ENCODE data around the gene GOLGA3. TPM values are rescaled to one million over a fixed set of nuclear protein-coding genes. Genes with fewer than 3 reads are reported as not detected.

GOLGA3 gene
- total and polyA plus RNA-seq, 2 donors (not counting 1 experiment from before 2014, with no cell fraction given): 32.7 to 66.0 TPM

GRCh38 chr12:132747395-132747794 is 81.3 kb downstream of the GOLGA3 start:
- Histone ChIP-seq H2AFZ (ENCODE audit: insufficient read depth, low read depth, low read length, poor library complexity, severe bottlenecking) (no peak overlapping the region), H3K27me3 (replicated peaks in 1 of 4; ENCODE audit: control extremely low read depth in 1 of 4, control insufficient read depth in 3 of 4, insufficient read depth in 4 of 4, low read length in 3 of 4) (no peaks in the 10 kb centered on the region), H3K36me3 (replicated peaks in 1 of 2; ENCODE audit: control extremely low read depth in 1 of 2, control insufficient read depth in 1 of 2, extremely low read depth in 1 of 2, insufficient read depth in 2 of 2, low read length in 1 of 2) (peaks cover under 1 to 82% of the 10 kb centered on the region in 2 experiments), H3K4me2 (replicated peaks; ENCODE audit: low read depth, low read length, poor library complexity, severe bottlenecking) (no peak overlapping the region), H3K4me3 (ENCODE audit: control extremely low read depth in 1 of 5, extremely low read depth in 1 of 5, insufficient read depth in 1 of 5, low read depth in 2 of 5, low read length in 4 of 5) (no peak overlapping the region), H3K9ac (ENCODE audit: low read length) (no peak overlapping the region), H4K20me1 (ENCODE audit: control insufficient read depth, insufficient read depth, low read length, poor library complexity, severe bottlenecking) (peaks cover 52% of the 10 kb centered on the region), H3K9me3 (ENCODE audit: control extremely low read depth in 1 of 3, control insufficient read depth in 2 of 3, insufficient read depth in 1 of 3, low read length in 2 of 3) (no peaks in the 10 kb centered on the region), H3K79me2 (ENCODE audit: control insufficient read depth, insufficient read depth, low read length) (peaks cover 96% of the 10 kb centered on the region), H3K27ac (ENCODE audit: low read length in 2 of 2) (no peak overlapping the region), H3K4me1 (ENCODE audit: control insufficient read depth in 2 of 2, insufficient read depth in 2 of 2, low read length in 2 of 2) (peaks cover under 1 to 2% of the 10 kb centered on the region in 2 donors)
- Mint-ChIP-seq H3K4me3 (no peak overlapping the region), H3K27ac (no peak overlapping the region), H3K27me3 (no peaks in the 10 kb centered on the region), H3K4me1 (peaks cover 4% of the 10 kb centered on the region), H3K9me3 (ENCODE audit: insufficient read depth) (no peaks in the 10 kb centered on the region)
- 98% methylated on average over 9 of the region's 11 CpGs for WGBS (ENCODE audit: insufficient coverage)
- ATAC-seq (ENCODE audit: low read depth) (no peak), DNase-seq (no peak)
- TF ChIP-seq, protein P1, sequence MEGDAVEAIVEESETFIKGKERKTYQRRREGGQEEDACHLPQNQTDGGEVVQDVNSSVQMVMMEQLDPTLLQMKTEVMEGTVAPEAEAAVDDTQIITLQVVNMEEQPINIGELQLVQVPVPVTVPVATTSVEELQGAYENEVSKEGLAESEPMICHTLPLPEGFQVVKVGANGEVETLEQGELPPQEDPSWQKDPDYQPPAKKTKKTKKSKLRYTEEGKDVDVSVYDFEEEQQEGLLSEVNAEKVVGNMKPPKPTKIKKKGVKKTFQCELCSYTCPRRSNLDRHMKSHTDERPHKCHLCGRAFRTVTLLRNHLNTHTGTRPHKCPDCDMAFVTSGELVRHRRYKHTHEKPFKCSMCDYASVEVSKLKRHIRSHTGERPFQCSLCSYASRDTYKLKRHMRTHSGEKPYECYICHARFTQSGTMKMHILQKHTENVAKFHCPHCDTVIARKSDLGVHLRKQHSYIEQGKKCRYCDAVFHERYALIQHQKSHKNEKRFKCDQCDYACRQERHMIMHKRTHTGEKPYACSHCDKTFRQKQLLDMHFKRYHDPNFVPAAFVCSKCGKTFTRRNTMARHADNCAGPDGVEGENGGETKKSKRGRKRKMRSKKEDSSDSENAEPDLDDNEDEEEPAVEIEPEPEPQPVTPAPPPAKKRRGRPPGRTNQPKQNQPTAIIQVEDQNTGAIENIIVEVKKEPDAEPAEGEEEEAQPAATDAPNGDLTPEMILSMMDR (IDR thresholded peaks at IDR 0.05): no peak
- TF ChIP-seq EZH2 (IDR thresholded peaks at IDR 0.05; ENCODE audit: borderline replicate concordance, insufficient read depth, low read depth, low read length, poor library complexity, severe bottlenecking): no peak
- intact Hi-C loops (cut with micrococcal nuclease): no loop called here
- CTCF ChIA-PET: no interaction called here
- POLR2A ChIA-PET: no interaction called here

DNA sequence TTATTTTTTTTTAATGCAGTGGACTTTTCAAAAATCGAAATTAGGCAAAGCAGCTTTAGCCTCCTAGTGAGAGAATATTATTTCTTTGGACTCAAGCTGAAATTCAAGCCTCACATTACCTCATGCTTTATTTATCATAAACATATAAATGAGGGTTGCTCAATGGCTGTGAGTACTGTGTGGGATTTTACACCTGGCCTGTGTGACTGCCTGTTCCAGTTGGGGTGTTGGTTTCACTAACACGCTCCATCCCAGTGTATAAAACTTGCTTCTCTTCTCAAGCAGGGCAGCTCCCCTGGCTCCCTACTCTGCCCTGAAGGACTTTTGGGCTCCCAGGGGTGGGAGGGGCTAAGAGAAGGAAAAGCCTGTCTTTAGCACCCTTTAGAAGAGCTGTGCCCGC is 82.1 kb downstream of the GOLGA3 start:
- DNase-seq (no peak), ATAC-seq (ENCODE audit: low read depth) (no peak)
- no peaks in the 10 kb centered on the region for H3K27me3 Mint-ChIP-seq
- Histone ChIP-seq H3K9ac (ENCODE audit: low read length) (no peak overlapping the region), H3K4me2 (replicated peaks; ENCODE audit: low read depth, low read length, poor library complexity, severe bottlenecking) (no peak overlapping the region), H4K20me1 (ENCODE audit: control insufficient read depth, insufficient read depth, low read length, poor library complexity, severe bottlenecking) (peaks cover 48% of the 10 kb centered on the region), H3K36me3 (replicated peaks in 1 of 2; ENCODE audit: control extremely low read depth in 1 of 2, control insufficient read depth in 1 of 2, extremely low read depth in 1 of 2, insufficient read depth in 2 of 2, low read length in 1 of 2) (peaks cover 2 to 84% of the 10 kb centered on the region in 2 experiments), H2AFZ (ENCODE audit: insufficient read depth, low read depth, low read length, poor library complexity, severe bottlenecking) (no peak overlapping the region), H3K27ac (ENCODE audit: low read length in 2 of 2) (no peak overlapping the region), H3K4me1 (ENCODE audit: control insufficient read depth in 2 of 2, insufficient read depth in 2 of 2, low read length in 2 of 2) (peaks cover 4 to 6% of the 10 kb centered on the region in 2 donors), H3K9me3 (ENCODE audit: control extremely low read depth in 1 of 3, control insufficient read depth in 2 of 3, insufficient read depth in 1 of 3, low read length in 2 of 3) (no peaks in the 10 kb centered on the region), H3K4me3 (ENCODE audit: control extremely low read depth in 1 of 5, extremely low read depth in 1 of 5, insufficient read depth in 1 of 5, low read depth in 2 of 5, low read length in 4 of 5) (no peak overlapping the region), H3K27me3 (replicated peaks in 1 of 4; ENCODE audit: control extremely low read depth in 1 of 4, control insufficient read depth in 3 of 4, insufficient read depth in 4 of 4, low read length in 3 of 4) (no peaks in the 10 kb centered on the region), H3K79me2 (ENCODE audit: control insufficient read depth, insufficient read depth, low read length) (peaks cover 92% of the 10 kb centered on the region)
- no peaks in the 10 kb centered on the region for H3K9me3 Mint-ChIP-seq (ENCODE audit: insufficient read depth)
- intact Hi-C loops (cut with micrococcal nuclease): no loop called here
- peaks cover 11% of the 10 kb centered on the region for H3K4me1 Mint-ChIP-seq
- no peak for TF ChIP-seq EZH2 (IDR thresholded peaks at IDR 0.05; ENCODE audit: borderline replicate concordance, insufficient read depth, low read depth, low read length, poor library complexity, severe bottlenecking)
- ChIA-PET CTCF (no interaction called here), POLR2A (no interaction called here)
- no peak overlapping the region for H3K4me3 Mint-ChIP-seq
- WGBS (ENCODE audit: insufficient coverage): 100% methylated on average over 1 of the region's 3 CpGs
- no peak overlapping the region for H3K27ac Mint-ChIP-seq

All from B cell (primary cell).